Caco-2 (cell line): ENCODE measurements around the gene GSK3B. TPM values are rescaled to one million over a fixed set of nuclear protein-coding genes. Genes with fewer than 3 reads are reported as not detected.

ENCODE experiments used
- BruUV-seq: library from RNA; stranded (reverse); fragments of 400-500 nt; replicated peaks from 2 replicates; lab custom pipeline; 2021; lab: Mats Ljungman, UMichigan
- CTCF ChIA-PET: fragments of 300-600 bp; sonication (Branson Sonifier 250); formaldehyde crosslinking; loops from one replicate; lab custom pipeline; 2022; ENCODE audit warnings: antibody characterized with exemption; lab: Charles Lee
- POLR2A ChIA-PET: fragments of 300-600 bp; sonication (Branson Sonifier 250); formaldehyde crosslinking; loops from one replicate; lab custom pipeline; 2022; ENCODE audit warnings: antibody characterized with exemption; lab: Charles Lee
- DNase-seq, 2 experiments: peaks; one replicate each; pipeline versions ENCODE4 v3.0.0 to v3.0.0-alpha.2; 2020 to 2022
- H3K27me3 ChIP-seq: replicated peaks from 2 replicates; pipeline ENCODE4 v1.6.0; 2011; ENCODE audit warnings: low read length; ENCODE audit not compliant: control insufficient read depth, insufficient read depth
- H3K36me3 ChIP-seq: 2 replicates; pipeline ENCODE4 v1.5.1; 2011; ENCODE audit warnings: low read length; ENCODE audit not compliant: control insufficient read depth, insufficient read depth
- H3K4me1 ChIP-seq: fragments of 250-450 bp; sonication (Bioruptor Pico); 2 replicates; pipeline ENCODE4 v1.5.1; 2020; ENCODE audit warnings: mild to moderate bottlenecking
- H3K4me3 ChIP-seq: 2 replicates; pipeline ENCODE4 v1.5.1; 2011; ENCODE audit warnings: low read depth, mild to moderate bottlenecking, control low read depth, low read length
- H3K9me3 ChIP-seq: fragments of 250-450 bp; sonication (Bioruptor Pico); 2 replicates; pipeline ENCODE4 v1.5.1; 2020; ENCODE audit warnings: mild to moderate bottlenecking, moderate library complexity
- H3K27ac Mint-ChIP-seq: one replicate; pipeline ENCODE4 v1.8.0; 2022; ENCODE audit warnings: mixed read lengths; ENCODE audit not compliant: unreplicated experiment
- H3K27me3 Mint-ChIP-seq: one replicate; pipeline ENCODE4 v1.8.0; 2022; ENCODE audit warnings: mixed read lengths; ENCODE audit not compliant: insufficient read depth, unreplicated experiment
- H3K36me3 Mint-ChIP-seq: one replicate; pipeline ENCODE4 v1.8.0; 2022; ENCODE audit warnings: mild to moderate bottlenecking, mixed read lengths; ENCODE audit not compliant: insufficient read depth, unreplicated experiment
- H3K4me1 Mint-ChIP-seq: one replicate; pipeline ENCODE4 v1.8.0; 2022; ENCODE audit warnings: low read depth, mixed read lengths; ENCODE audit not compliant: unreplicated experiment
- H3K4me3 Mint-ChIP-seq: one replicate; pipeline ENCODE4 v1.8.0; 2022; ENCODE audit warnings: mild to moderate bottlenecking, moderate library complexity, mixed read lengths; ENCODE audit not compliant: unreplicated experiment
- H3K9me3 Mint-ChIP-seq: one replicate; pipeline ENCODE4 v1.8.0; 2022; ENCODE audit warnings: mixed read lengths; ENCODE audit not compliant: unreplicated experiment
- CTCF ChIP-seq, 2 experiments: fragments of 200-600 bp in 1 of 2; IDR thresholded peaks; 1 replicate in 1 of 2; 2 replicates in 1 of 2; pipeline versions ENCODE4 v1.5.1 to v1.8.0; 2011 to 2022; ENCODE audit warnings: antibody characterized with exemption in 1 of 2, control low read depth in 1 of 2, inconsistent platforms in 1 of 2, low read depth in 1 of 2, low read length in 1 of 2, mild to moderate bottlenecking in 1 of 2, moderate library complexity in 1 of 2; ENCODE audit not compliant: insufficient read depth in 1 of 2, severe bottlenecking in 1 of 2, unreplicated experiment in 1 of 2
- intact Hi-C: fragments of 100-400 bp; cut with micrococcal nuclease; formaldehyde crosslinking; loops from one replicate; pipeline ENCODE4 v1.10.0; 2022; ENCODE audit not compliant: unreplicated experiment
- total RNA-seq: library from RNA; stranded (reverse); gene quantifications from 2 replicates; pipeline ENCODE4 v1.2.3, GENCODE V29; 2022

Gene GSK3B
- total RNA-seq, 1 experiment from 2014 or later = 55.2 TPM

DNA sequence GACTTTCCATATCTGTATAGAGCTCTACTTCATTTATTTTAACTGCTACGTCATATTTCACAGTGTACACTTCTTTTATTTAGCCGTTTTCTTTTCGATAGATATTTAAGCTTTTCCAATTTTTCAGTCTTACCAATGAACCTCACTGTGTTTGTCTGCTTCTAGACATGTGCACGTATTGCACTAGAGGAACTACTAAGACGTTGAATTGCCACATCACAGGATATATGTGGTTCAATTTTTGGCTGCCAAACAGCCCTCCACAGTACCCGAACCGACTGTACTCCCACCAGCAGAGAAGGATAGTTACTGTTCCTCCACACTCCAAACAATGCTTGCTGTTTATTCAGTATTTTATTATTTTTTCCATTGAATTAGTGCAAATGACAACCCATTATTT is 310.4 kb downstream of the GSK3B start:
- H3K9me3 ChIP-seq = no peaks in the 10 kb centered on the region
- intact Hi-C loops = no loop called here
- H3K4me1 Mint-ChIP-seq = peaks cover 6% of the 10 kb centered on the region
- peaks cover 7% of the 10 kb centered on the region; the same call in 1 of the 2 replicates for H3K4me1 ChIP-seq
- no peaks in the 10 kb centered on the region for H3K27me3 Mint-ChIP-seq
- H3K4me3 ChIP-seq = no peak overlapping the region
- no TSS peak for BruUV-seq
- no peaks in the 10 kb centered on the region for H3K27me3 ChIP-seq
- ChIA-PET CTCF (no interaction called here), POLR2A (no interaction called here)
- TF ChIP-seq CTCF (IDR thresholded peaks at IDR 0.05; ENCODE audit: insufficient read depth in 1 of 2, low read depth in 1 of 2, low read length in 1 of 2, severe bottlenecking in 1 of 2, unreplicated experiment in 1 of 2) = no peak
- H3K27ac Mint-ChIP-seq = no peak overlapping the region
- no peak for DNase-seq
- H3K4me3 Mint-ChIP-seq = no peak overlapping the region
- no peaks in the 10 kb centered on the region for H3K36me3 Mint-ChIP-seq
- H3K36me3 ChIP-seq = no peaks in the 10 kb centered on the region
- no peaks in the 10 kb centered on the region for H3K9me3 Mint-ChIP-seq

DNA sequence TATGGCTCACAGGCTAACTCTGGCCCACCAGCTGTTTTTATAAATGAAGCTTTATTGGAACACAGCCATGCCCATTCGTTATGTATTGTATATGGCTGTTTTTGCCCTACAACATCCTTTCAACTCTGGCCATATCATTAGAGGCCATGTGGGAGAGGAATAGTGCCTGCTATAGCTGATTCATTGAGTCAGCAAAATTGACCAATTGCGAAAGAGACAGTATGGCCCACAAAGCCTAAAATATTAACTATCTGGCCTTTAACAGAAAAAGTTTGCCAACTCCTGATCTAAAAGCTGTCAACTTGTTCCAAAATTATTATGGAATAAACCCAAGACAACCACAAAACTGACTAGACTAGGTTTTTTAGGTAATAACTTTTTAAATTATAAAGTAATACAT is 311.0 kb downstream of the GSK3B start:
- no peaks in the 10 kb centered on the region for H3K9me3 ChIP-seq
- H3K9me3 Mint-ChIP-seq = no peaks in the 10 kb centered on the region
- H3K27me3 ChIP-seq = no peaks in the 10 kb centered on the region
- peaks cover 6% of the 10 kb centered on the region for H3K4me1 Mint-ChIP-seq
- no peaks in the 10 kb centered on the region for H3K36me3 ChIP-seq
- no peaks in the 10 kb centered on the region for H3K36me3 Mint-ChIP-seq
- peaks cover 7% of the 10 kb centered on the region; the same call in 1 of the 2 replicates for H3K4me1 ChIP-seq
- no peaks in the 10 kb centered on the region for H3K27me3 Mint-ChIP-seq
- ChIA-PET POLR2A (no interaction called here), CTCF (no interaction called here)
- TF ChIP-seq CTCF (IDR thresholded peaks at IDR 0.05; ENCODE audit: insufficient read depth in 1 of 2, low read depth in 1 of 2, low read length in 1 of 2, severe bottlenecking in 1 of 2, unreplicated experiment in 1 of 2) = no peak
- no TSS peak for BruUV-seq
- DNase-seq = no peak
- H3K27ac Mint-ChIP-seq = no peak overlapping the region
- H3K4me3 ChIP-seq = no peak overlapping the region
- no peak overlapping the region for H3K4me3 Mint-ChIP-seq
- intact Hi-C loops = no loop called here

GRCh38 chr3:119782460-119782859 is 311.8 kb downstream of the GSK3B start:
- no peaks in the 10 kb centered on the region for H3K27me3 ChIP-seq
- H3K27me3 Mint-ChIP-seq = no peaks in the 10 kb centered on the region
- no peaks in the 10 kb centered on the region for H3K9me3 ChIP-seq
- H3K9me3 Mint-ChIP-seq = no peaks in the 10 kb centered on the region
- POLR2A ChIA-PET = no interaction called here
- no peak overlapping the region for H3K4me3 Mint-ChIP-seq
- H3K4me1 Mint-ChIP-seq = peaks cover 6% of the 10 kb centered on the region
- H3K4me3 ChIP-seq = no peak overlapping the region
- peaks cover 7% of the 10 kb centered on the region; the same call in 1 of the 2 replicates for H3K4me1 ChIP-seq
- TF ChIP-seq CTCF (IDR thresholded peaks at IDR 0.05; ENCODE audit: insufficient read depth in 1 of 2, low read depth in 1 of 2, low read length in 1 of 2, severe bottlenecking in 1 of 2, unreplicated experiment in 1 of 2) = no peak
- no peak for DNase-seq
- no peak overlapping the region for H3K27ac Mint-ChIP-seq
- H3K36me3 Mint-ChIP-seq = no peaks in the 10 kb centered on the region
- intact Hi-C loops = no loop called here
- H3K36me3 ChIP-seq = no peaks in the 10 kb centered on the region
- CTCF ChIA-PET = no interaction called here
- no TSS peak for BruUV-seq
